Osteoblast (primary cell): ENCODE results near the gene P2RY14. TPM values are rescaled to one million over a fixed set of nuclear protein-coding genes. Genes with fewer than 3 reads are reported as not detected.

ENCODE experiments used
- DNase-seq: peaks from one replicate; pipeline ENCODE4 v3.0.0; 2011; ENCODE audit warnings: low spot score, mixed read lengths; ENCODE audit not compliant: insufficient read length; ENCODE audit errors: missing footprints
- H2AFZ ChIP-seq: 2 replicates; pipeline ENCODE4 v1.6.0; 2011; ENCODE audit warnings: mild to moderate bottlenecking, low read length
- H3K27ac ChIP-seq: 2 replicates; pipeline ENCODE4 v1.5.1; 2011; ENCODE audit warnings: mild to moderate bottlenecking, low read depth, low read length, moderate library complexity
- H3K27me3 ChIP-seq: 2 replicates; pipeline ENCODE4 v1.6.0; 2012; ENCODE audit warnings: mild to moderate bottlenecking, control low read depth, inconsistent platforms, low read length, moderate library complexity; ENCODE audit not compliant: insufficient read depth
- H3K36me3 ChIP-seq: 2 replicates; pipeline ENCODE4 v1.5.1; 2011; ENCODE audit warnings: mild to moderate bottlenecking, low read length, control low read depth, moderate library complexity; ENCODE audit not compliant: insufficient read depth
- H3K4me1 ChIP-seq: 2 replicates; pipeline ENCODE4 v1.5.1; 2011; ENCODE audit warnings: mild to moderate bottlenecking, low read length, control low read depth, moderate library complexity; ENCODE audit not compliant: insufficient read depth
- H3K4me2 ChIP-seq: 2 replicates; pipeline ENCODE4 v1.6.0; 2011; ENCODE audit warnings: mild to moderate bottlenecking, low read length; ENCODE audit not compliant: insufficient read depth
- H3K4me3 ChIP-seq: fragments of 200-600 bp; sonication (generic); 3 replicates; pipeline ENCODE4 v1.5.1; 2012; ENCODE audit warnings: mild to moderate bottlenecking, low read length, inconsistent platforms; ENCODE audit not compliant: insufficient read depth
- H3K79me2 ChIP-seq: 2 replicates; pipeline ENCODE4 v1.6.0; 2012; ENCODE audit warnings: mild to moderate bottlenecking, low read length, control low read depth, inconsistent platforms; ENCODE audit not compliant: insufficient read depth
- H3K9me3 ChIP-seq: 2 replicates; pipeline ENCODE4 v1.5.1; 2011; ENCODE audit warnings: low read depth, low read length, control low read depth
- H4K20me1 ChIP-seq: 2 replicates; pipeline ENCODE4 v1.6.0; 2012; ENCODE audit warnings: mild to moderate bottlenecking, low read length, control low read depth; ENCODE audit not compliant: insufficient read depth
- CTCF ChIP-seq: IDR thresholded peaks from 2 replicates; pipeline ENCODE4 v1.5.1; 2011; ENCODE audit warnings: mild to moderate bottlenecking, low read depth, low read length, moderate library complexity; ENCODE audit errors: extremely low read depth
- total RNA-seq: library from RNA; depleted of rRNA; stranded (reverse); fragments of >200 nt; gene quantifications from 2 replicates; pipeline ENCODE4 v1.2.3, GENCODE V29; 2012

The P2RY14 gene
- total RNA-seq, 1 donor: not detected

DNA sequence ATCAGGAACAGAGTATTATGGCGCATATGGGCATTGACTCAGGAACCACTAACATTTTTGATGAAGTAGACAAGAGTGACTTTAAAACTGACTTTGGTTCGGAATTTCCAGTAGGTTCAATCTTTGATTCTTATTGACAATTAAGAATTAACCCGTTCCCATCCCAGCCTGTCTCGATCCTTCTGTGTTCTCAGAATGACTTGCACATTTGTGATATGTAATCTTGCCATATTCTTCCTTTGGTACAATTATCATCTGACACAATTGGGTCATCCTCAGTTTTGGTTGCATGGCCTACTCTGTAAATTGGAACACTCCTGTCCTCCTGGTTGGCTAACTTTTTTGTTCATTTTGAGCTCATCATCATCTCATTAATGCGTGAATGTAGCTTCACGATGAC lies 85.8 kb downstream of the P2RY14 start:
- H3K4me1 ChIP-seq: no peaks in the 10 kb centered on the region
- TF ChIP-seq CTCF: no peak
- H4K20me1 ChIP-seq: no peaks in the 10 kb centered on the region
- no peaks in the 10 kb centered on the region for H3K9me3 ChIP-seq
- no peaks in the 10 kb centered on the region for H3K79me2 ChIP-seq
- no peak overlapping the region for H3K27ac ChIP-seq
- no peak overlapping the region for H2AFZ ChIP-seq
- no peak overlapping the region for H3K4me3 ChIP-seq
- no peak for DNase-seq
- no peaks in the 10 kb centered on the region for H3K27me3 ChIP-seq
- no peak overlapping the region for H3K4me2 ChIP-seq
- H3K36me3 ChIP-seq: no peaks in the 10 kb centered on the region

GRCh38 chr3:151191095-151191494 lies 87.2 kb downstream of the P2RY14 start:
- Histone ChIP-seq H4K20me1 (no peaks in the 10 kb centered on the region), H3K4me3 (no peak overlapping the region), H3K36me3 (no peaks in the 10 kb centered on the region), H3K27ac (no peak overlapping the region), H3K4me1 (no peaks in the 10 kb centered on the region), H3K27me3 (no peaks in the 10 kb centered on the region), H3K79me2 (no peaks in the 10 kb centered on the region), H3K9me3 (no peaks in the 10 kb centered on the region), H3K4me2 (no peak overlapping the region), H2AFZ (no peak overlapping the region)
- no peak for TF ChIP-seq CTCF
- no peak for DNase-seq

DNA sequence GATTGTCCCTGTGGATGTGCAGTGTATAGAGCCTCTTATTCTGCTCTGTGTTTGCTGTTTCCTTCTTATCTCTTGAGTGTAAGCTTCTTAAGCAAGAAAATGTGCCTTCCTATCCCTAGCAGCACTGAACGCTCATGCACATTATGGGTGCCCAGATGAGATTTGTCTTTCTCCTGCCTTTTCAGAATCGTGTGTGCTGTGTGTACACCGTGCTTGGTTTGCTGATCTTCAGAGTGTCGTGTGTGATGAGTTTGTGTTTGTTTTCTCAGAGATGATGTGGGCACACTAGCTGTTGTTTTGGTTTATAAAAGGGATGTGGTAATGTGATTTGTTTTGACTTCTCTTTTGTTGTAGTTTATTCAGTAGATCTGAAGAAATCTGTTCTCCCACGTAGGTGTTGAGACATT lies 95.1 kb downstream of the P2RY14 start:
- no peaks in the 10 kb centered on the region for H4K20me1 ChIP-seq
- TF ChIP-seq CTCF: no peak
- no peaks in the 10 kb centered on the region for H3K9me3 ChIP-seq
- H3K36me3 ChIP-seq: no peaks in the 10 kb centered on the region
- peak overlapping the region; percentile 48 for H2AFZ ChIP-seq
- H3K4me3 ChIP-seq: no peak overlapping the region
- H3K27me3 ChIP-seq: no peaks in the 10 kb centered on the region
- no peaks in the 10 kb centered on the region for H3K4me1 ChIP-seq
- no peaks in the 10 kb centered on the region for H3K79me2 ChIP-seq
- no peak overlapping the region for H3K4me2 ChIP-seq
- no peak overlapping the region for H3K27ac ChIP-seq
- no peak for DNase-seq

- DNase-seq: peak; percentile 51
- H4K20me1 ChIP-seq: no peaks in the 10 kb centered on the region
- no peaks in the 10 kb centered on the region for H3K4me1 ChIP-seq
- no peak for TF ChIP-seq CTCF
- no peaks in the 10 kb centered on the region for H3K36me3 ChIP-seq
- H3K4me3 ChIP-seq: no peak overlapping the region
- H3K79me2 ChIP-seq: no peaks in the 10 kb centered on the region
- no peak overlapping the region for H2AFZ ChIP-seq
- no peaks in the 10 kb centered on the region for H3K27me3 ChIP-seq
- no peak overlapping the region for H3K27ac ChIP-seq
- no peak overlapping the region for H3K4me2 ChIP-seq
- no peaks in the 10 kb centered on the region for H3K9me3 ChIP-seq
Measured at GRCh38 chr3:151182349-151183079, 95.8 kb downstream of the P2RY14 start.
